Activated T-helper 1 cell treated with anti-CD3 and anti-CD28 coated beads, Interleukin-12 subunit alpha, Interleukin-12 subunit beta, Interleukin-2, Interleukin-4 antibody, amounts not matched to agents 30 ng/mL and 10 ng/mL and 1 ng/mL, durations not matched to agents 14 hours and 24 hours and 36 hours (primary cell): Measurements from ENCODE around the gene CNGB1. TPM values are rescaled to one million over a fixed set of nuclear protein-coding genes. Genes with fewer than 3 reads are reported as not detected.
"Not testable (repeated sequence)": the region's sequence is repeated elsewhere in the genome, so short reads cannot be mapped to it uniquely, and the experiment has no call there.

Experiments used
- DNase-seq: peaks from one replicate; pipeline ENCODE4 v3.0.0; 2021; ENCODE audit warnings: low spot score
- H3K27ac Mint-ChIP-seq: one replicate; pipeline ENCODE4 v1.8.0; 2021; ENCODE audit warnings: mild to moderate bottlenecking, mixed read lengths
- H3K27me3 Mint-ChIP-seq: one replicate; pipeline ENCODE4 v1.8.0; 2022; ENCODE audit warnings: mild to moderate bottlenecking, moderate library complexity, mixed read lengths; ENCODE audit not compliant: insufficient read depth
- H3K36me3 Mint-ChIP-seq: one replicate; pipeline ENCODE4 v1.8.0; 2021; ENCODE audit warnings: low read depth, mixed read lengths
- H3K4me1 Mint-ChIP-seq: one replicate; pipeline ENCODE4 v1.8.0; 2021; ENCODE audit warnings: low read depth, mixed read lengths
- H3K4me3 Mint-ChIP-seq: one replicate; pipeline ENCODE4 v1.8.0; 2021; ENCODE audit warnings: mild to moderate bottlenecking, moderate library complexity, mixed read lengths
- H3K9me3 Mint-ChIP-seq: one replicate; pipeline ENCODE4 v1.8.0; 2021; ENCODE audit warnings: mixed read lengths
- intact Hi-C: fragments of 100-400 bp; cut with micrococcal nuclease; formaldehyde crosslinking; loops from one replicate; pipeline ENCODE4 v1.15.1; 2024
- total RNA-seq: library from RNA; stranded (reverse); gene quantifications from 2 replicates; pipeline ENCODE4 v1.2.3, GENCODE V29; 2022

The CNGB1 gene
- total RNA-seq, 1 donor from 2014 or later = not detected

GRCh38 chr16:57870753-57871454 is 100.0 kb downstream of the CNGB1 start:
- Mint-ChIP-seq H3K27me3 (peaks cover 14% of the 10 kb centered on the region), H3K27ac (no peak overlapping the region), H3K4me3 (no peak overlapping the region), H3K36me3 (no peaks in the 10 kb centered on the region), H3K9me3 (no peaks in the 10 kb centered on the region), H3K4me1 (no peaks in the 10 kb centered on the region)
- DNase-seq = no peak
- intact Hi-C loops = no loop called here

- no peaks in the 10 kb centered on the region for H3K36me3 Mint-ChIP-seq
- H3K27me3 Mint-ChIP-seq = peaks cover 14% of the 10 kb centered on the region
- no peak for DNase-seq
- intact Hi-C loops = loop anchor here (10.0 kb wide), 1 partner anchor 294 kb away; no protein-coding TSS in a partner anchor
- no peaks in the 10 kb centered on the region for H3K9me3 Mint-ChIP-seq
- no peak overlapping the region for H3K4me3 Mint-ChIP-seq
- H3K4me1 Mint-ChIP-seq = no peaks in the 10 kb centered on the region
- H3K27ac Mint-ChIP-seq = no peak overlapping the region
These were observed 101.9 kb downstream of the CNGB1 start for GRCh38 chr16:57868913-57869520.

DNA sequence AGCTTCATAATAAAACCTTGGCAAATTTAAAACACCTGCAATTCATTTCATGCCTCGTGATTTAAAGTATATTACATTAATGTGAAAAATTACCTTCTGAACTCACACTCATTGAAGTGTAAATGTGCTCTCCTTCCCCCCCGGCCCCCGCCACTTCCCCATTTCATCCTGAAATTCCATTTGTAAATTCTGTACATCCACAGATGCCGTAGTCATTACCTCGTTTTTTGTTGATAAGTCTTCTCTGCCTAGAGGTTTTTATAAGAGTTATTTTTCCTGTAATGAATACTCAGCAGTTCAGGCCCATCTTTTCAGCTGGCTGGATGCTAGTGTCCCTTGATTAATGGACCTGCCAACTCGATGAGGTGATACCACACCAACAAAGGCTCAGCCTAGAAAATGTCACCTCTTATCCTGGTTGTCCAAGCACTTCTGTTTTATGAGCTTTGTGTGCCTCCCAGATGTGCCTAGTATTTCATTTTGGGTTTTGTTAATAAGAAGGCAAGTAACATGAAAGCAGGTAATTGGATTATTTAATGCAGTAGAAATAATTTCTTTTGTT is 103.8 kb downstream of the CNGB1 start:
- no peaks in the 10 kb centered on the region for H3K9me3 Mint-ChIP-seq
- no peaks in the 10 kb centered on the region for H3K4me1 Mint-ChIP-seq

DNA sequence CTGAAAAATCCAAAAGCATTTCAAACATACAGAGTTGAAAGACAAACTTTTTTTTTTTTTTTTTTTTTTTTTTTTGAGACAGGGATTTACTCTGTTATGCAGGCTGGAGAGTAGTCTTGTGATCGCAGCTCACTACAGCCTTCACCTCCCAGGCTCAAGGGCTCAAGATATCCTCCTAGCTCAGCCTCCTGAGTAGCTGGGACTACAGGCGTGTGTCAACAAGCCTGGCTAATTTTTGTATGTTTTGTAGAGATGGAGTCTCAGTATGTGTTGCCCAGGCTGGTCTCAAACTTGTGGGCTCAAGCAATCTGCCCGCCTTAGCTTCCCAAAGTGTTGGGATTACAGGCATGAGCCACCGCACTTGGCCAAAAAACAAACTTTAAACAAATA is 104.4 kb downstream of the CNGB1 start:
- H3K27me3 Mint-ChIP-seq = peaks cover 14% of the 10 kb centered on the region
- H3K4me3 Mint-ChIP-seq = no peak overlapping the region
- H3K27ac Mint-ChIP-seq = no peak overlapping the region
- DNase-seq = no peak
- intact Hi-C loops = loop anchor here (10.0 kb wide), 1 partner anchor 292 kb away; no protein-coding TSS in a partner anchor
- H3K36me3 Mint-ChIP-seq = no peaks in the 10 kb centered on the region
- H3K9me3 Mint-ChIP-seq = no peaks in the 10 kb centered on the region
- H3K4me1 Mint-ChIP-seq = no peaks in the 10 kb centered on the region

More for the DNA sequence above, 103.8 kb downstream of the CNGB1 start:
- peaks cover 15% of the 10 kb centered on the region for H3K27me3 Mint-ChIP-seq
- no peak overlapping the region for H3K27ac Mint-ChIP-seq
- H3K4me3 Mint-ChIP-seq = no peak overlapping the region
- DNase-seq = no peak
- H3K36me3 Mint-ChIP-seq = no peaks in the 10 kb centered on the region
- intact Hi-C loops = loop anchor here (10.0 kb wide), 1 partner anchor 292 kb away; no protein-coding TSS in a partner anchor

DNA sequence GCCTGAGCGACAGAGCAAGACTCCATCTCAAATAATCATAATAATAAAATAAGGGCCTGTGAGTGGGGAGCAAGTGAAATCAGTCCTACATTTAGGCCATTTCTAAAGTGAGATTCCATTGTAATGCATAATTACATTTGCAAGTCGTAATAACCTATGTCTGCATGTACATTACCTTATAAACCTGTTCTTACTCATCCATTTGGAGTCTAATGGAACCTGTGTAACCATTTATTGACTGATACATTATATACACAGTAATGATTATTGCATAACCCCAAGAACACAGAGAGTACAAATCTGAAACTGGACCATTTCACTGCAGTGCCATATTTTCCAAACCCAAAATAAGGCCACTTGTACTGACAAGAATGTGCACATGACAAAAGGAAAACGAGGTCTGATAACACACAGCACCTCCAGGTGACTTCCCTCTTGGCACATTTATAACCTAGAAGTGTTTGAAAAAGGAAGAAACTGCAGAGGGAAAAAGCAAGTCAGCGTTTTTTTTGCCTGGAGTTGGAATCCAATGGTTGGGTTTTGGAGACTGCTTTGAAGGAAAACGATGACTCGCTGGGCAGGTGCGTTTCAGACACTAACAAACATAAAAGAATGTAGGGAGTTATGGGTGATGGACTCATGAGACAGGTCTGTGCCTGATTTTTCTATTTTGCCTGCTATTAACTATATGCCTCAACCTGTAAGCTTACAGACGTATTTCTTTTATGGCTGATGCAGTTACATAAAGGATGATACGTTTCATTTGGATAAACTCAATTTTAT is 105.0 kb downstream of the CNGB1 start:
- intact Hi-C loops = loop anchor here (10.0 kb wide), 1 partner anchor 291 kb away; no protein-coding TSS in a partner anchor
- peaks cover 18% of the 10 kb centered on the region for H3K27me3 Mint-ChIP-seq
- H3K27ac Mint-ChIP-seq = no peak overlapping the region
- H3K9me3 Mint-ChIP-seq = no peaks in the 10 kb centered on the region
- DNase-seq = no peak
- no peaks in the 10 kb centered on the region for H3K36me3 Mint-ChIP-seq
- H3K4me1 Mint-ChIP-seq = no peaks in the 10 kb centered on the region
- H3K4me3 Mint-ChIP-seq = no peak overlapping the region

GRCh38 chr16:57863434-57864160 is 107.3 kb downstream of the CNGB1 start:
- no peaks in the 10 kb centered on the region for H3K4me1 Mint-ChIP-seq
- H3K27me3 Mint-ChIP-seq = peaks cover 25% of the 10 kb centered on the region
- intact Hi-C loops = loop anchor here (1.0 to 10.0 kb wide), 2 partner anchors 106 to 289 kb away; no protein-coding TSS in a partner anchor
- H3K9me3 Mint-ChIP-seq = no peaks in the 10 kb centered on the region
- H3K36me3 Mint-ChIP-seq = no peaks in the 10 kb centered on the region
- no peak overlapping the region for H3K4me3 Mint-ChIP-seq
- no peak for DNase-seq
- H3K27ac Mint-ChIP-seq = no peak overlapping the region

- no peaks in the 10 kb centered on the region for H3K36me3 Mint-ChIP-seq
- H3K4me3 Mint-ChIP-seq = no peak overlapping the region
- no peaks in the 10 kb centered on the region for H3K4me1 Mint-ChIP-seq
- H3K27me3 Mint-ChIP-seq = peaks cover 29% of the 10 kb centered on the region
- intact Hi-C loops = loop anchor here (1.0 to 10.0 kb wide), 2 partner anchors 106 to 288 kb away; no protein-coding TSS in a partner anchor
- H3K27ac Mint-ChIP-seq = no peak overlapping the region
- no peaks in the 10 kb centered on the region for H3K9me3 Mint-ChIP-seq
- DNase-seq = no peak
These were observed 108.1 kb downstream of the CNGB1 start for GRCh38 chr16:57862698-57863433.

DNA sequence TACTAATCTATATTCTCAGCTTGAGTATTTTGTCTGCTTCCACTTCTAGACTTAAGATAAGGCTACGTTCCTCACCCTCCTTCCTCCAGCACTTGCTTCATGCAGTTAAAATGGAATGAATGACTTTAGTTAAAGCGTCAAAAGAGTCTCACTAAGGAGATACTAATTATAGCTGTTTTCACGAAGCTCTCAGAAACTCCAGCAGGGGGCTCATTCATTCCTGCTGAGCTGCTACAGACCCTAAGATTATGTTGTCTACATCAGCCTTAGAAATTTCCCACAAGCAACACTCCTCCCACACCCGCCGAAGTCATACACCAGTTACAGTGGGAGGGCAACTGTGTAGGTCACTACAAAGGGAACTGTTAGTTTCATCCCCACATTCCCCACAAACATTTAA is 111.6 kb downstream of the CNGB1 start:
- H3K4me1 Mint-ChIP-seq = no peaks in the 10 kb centered on the region
- H3K36me3 Mint-ChIP-seq = no peaks in the 10 kb centered on the region
- intact Hi-C loops = no loop called here
- peaks cover 32% of the 10 kb centered on the region for H3K27me3 Mint-ChIP-seq
- DNase-seq = no peak
- H3K27ac Mint-ChIP-seq = no peak overlapping the region
- H3K4me3 Mint-ChIP-seq = no peak overlapping the region
- no peaks in the 10 kb centered on the region for H3K9me3 Mint-ChIP-seq

DNA sequence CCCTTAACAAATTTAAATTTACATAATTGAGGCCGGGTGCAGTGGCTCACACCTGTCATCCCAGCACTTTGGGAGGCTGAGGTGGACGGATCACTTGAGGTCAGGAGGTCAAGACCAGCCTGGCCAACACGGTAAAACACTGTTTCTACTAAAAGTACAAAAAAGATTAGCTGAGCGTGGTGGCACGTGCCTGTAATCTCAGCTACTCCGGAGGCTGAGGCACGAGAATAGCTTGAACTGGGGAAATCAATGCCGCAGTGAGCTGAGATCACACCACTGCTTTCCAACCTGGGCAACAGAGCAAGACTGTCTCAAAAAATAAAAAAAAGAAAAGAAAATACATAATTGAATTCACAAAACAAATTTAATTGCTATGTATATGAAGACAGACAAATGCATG is 112.3 kb downstream of the CNGB1 start:
- Mint-ChIP-seq H3K4me3 (no peak overlapping the region), H3K27me3 (peaks cover 32% of the 10 kb centered on the region), H3K36me3 (no peaks in the 10 kb centered on the region), H3K27ac (no peak overlapping the region), H3K9me3 (no peaks in the 10 kb centered on the region), H3K4me1 (no peaks in the 10 kb centered on the region)
- DNase-seq = no peak
- intact Hi-C loops = no loop called here

DNA sequence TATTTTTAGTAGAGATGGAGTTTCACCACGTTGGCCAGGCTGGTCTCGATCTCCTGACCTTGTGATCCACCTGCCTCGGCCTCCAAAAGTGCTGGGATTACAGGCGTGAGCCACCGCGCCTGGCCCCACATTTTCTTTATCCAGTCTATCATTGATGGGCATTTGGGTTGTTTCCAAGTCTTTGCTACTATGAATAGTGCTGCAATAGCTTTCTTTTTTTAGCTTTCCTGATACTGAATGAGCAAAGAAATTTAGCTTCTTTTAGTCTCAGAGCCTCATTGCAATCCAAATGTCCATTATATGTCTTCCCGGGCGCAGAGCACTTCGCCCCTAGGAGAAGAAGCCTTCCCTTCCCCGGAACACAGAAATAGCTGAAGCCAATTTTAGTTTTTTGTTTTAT is 112.9 kb downstream of the CNGB1 start:
- H3K4me3 Mint-ChIP-seq, intact Hi-C loops, DNase-seq, H3K27ac Mint-ChIP-seq, H3K36me3 Mint-ChIP-seq, H3K4me1 Mint-ChIP-seq, H3K9me3 Mint-ChIP-seq: not testable (repeated sequence)
- H3K27me3 Mint-ChIP-seq = peaks cover 31% of the 10 kb centered on the region

DNA sequence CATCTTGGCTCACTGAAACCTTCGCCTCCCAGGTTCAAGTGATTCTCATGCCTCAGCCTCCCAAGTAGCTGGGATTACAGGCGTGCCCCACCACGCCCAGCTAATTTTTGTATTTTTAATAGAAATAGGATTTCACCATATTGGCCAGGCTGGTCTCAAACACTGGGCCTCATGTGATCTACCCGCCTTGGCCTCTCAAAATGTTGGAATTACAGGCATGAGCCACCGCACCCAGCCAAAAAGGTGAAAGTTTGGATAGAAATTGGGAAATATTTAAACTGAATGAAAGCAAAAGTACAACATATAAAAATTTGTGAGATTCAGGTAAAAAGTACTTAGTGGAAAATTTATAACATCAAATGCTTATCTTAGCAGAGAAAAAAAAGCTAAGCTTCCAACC is 115.7 kb downstream of the CNGB1 start:
- intact Hi-C loops = no loop called here
- H3K9me3 Mint-ChIP-seq = no peaks in the 10 kb centered on the region
- no peak for DNase-seq
- peaks cover 15% of the 10 kb centered on the region for H3K27me3 Mint-ChIP-seq
- H3K36me3 Mint-ChIP-seq = no peaks in the 10 kb centered on the region
- no peak overlapping the region for H3K4me3 Mint-ChIP-seq
- H3K27ac Mint-ChIP-seq = no peak overlapping the region
- H3K4me1 Mint-ChIP-seq = no peaks in the 10 kb centered on the region

DNA sequence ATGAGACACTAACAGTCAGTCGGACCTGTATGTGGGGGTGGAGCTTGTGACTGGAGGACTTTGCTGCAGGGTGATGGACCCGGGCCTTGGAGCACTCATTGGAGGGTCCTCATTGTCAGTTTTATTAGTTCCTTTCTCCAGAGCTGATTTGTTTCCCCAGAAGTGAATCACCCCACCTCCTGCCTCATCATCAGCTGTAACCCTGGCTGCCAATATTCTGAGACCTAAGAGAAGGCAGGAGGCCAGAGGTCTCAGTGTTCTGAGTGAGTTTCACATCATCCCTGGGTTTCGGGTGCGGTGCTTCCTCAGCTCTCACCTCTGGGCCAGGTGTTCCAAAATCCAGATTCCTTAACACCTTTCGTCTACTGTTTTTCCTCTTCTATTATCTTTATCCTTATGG is 118.7 kb downstream of the CNGB1 start:
- intact Hi-C loops = no loop called here
- Mint-ChIP-seq H3K27ac (no peak overlapping the region), H3K9me3 (no peaks in the 10 kb centered on the region), H3K36me3 (no peaks in the 10 kb centered on the region), H3K27me3 (peaks cover 6% of the 10 kb centered on the region), H3K4me1 (no peaks in the 10 kb centered on the region), H3K4me3 (no peak overlapping the region)
- DNase-seq = no peak
